Right kidney (tissue), 1 donor: ENCODE data around the gene SERPINB5.

Source experiments
- DNase-seq: peaks from one replicate; pipeline ENCODE4 v3.0.0-alpha.2; 2016

Gene SERPINB5

DNA sequence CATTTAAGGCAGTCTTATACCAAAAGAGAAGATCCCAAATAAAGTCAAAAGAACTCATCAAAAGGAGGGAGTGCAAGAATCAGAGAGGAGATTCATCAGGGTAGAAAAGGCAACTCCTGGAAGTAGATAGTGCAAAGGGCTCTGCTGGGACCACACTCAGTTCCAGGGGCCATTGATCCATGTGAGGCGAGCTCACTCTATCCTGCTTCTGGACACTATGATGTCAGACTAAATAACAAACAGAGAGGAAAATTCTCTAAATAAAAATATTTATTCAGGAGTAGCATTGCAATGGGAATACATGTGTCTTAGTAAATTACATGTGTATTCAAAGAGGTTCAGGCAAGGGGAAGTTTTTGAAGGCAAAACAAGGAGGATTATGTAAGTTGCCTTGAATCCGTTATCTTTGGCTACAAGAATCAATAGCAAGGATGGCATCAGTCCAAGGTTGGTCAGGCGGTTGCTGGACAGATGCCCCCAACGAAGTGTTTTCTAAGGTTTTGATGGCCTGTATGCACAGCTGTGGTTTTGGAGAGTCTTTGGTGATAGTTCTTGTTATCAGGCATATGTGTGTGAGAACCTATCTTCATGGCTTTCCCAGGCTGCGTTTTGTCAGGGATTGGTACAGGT, 52.2 kb downstream of the SERPINB5 start:
- no peak for DNase-seq

DNA sequence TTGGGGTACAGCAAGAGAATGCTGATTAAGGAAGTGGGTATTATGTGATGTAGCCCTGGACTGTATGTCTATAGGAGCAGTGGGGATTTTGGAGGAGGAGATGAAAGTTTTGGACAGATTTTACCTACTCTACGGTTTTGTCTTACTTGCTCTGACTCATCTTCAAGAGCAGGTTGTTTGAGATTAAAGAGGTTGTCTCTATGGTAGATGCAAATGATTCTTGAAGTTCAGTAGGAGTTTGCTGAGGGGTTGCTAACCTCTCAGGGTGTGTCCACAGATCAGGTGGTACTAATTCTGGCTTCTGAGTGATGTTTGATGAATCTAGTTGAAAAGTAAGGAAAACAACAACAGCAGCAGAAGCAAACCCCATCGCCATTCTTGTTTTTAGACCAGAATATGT, 55.7 kb downstream of the SERPINB5 start:
- no peak for DNase-seq

DNA sequence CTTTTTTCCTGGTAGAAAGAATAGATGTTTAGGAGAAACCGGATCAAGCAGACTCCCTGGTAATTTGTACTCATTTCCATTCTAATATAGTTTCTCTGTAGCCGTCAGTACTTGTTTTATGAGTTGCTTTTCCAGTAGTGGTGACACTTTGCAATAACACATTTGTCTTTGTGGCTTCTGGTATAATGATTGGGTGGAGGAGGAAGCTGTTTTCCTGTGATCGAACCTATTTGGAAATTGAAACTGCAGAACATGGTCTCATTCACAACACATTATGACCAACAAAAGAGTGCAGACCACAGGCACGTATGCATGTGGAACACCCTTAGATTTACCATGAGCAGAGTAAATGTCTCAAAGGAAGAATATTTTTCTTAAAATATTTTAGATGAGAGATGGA, 57.9 kb downstream of the SERPINB5 start:
- DNase-seq = no peak

DNA sequence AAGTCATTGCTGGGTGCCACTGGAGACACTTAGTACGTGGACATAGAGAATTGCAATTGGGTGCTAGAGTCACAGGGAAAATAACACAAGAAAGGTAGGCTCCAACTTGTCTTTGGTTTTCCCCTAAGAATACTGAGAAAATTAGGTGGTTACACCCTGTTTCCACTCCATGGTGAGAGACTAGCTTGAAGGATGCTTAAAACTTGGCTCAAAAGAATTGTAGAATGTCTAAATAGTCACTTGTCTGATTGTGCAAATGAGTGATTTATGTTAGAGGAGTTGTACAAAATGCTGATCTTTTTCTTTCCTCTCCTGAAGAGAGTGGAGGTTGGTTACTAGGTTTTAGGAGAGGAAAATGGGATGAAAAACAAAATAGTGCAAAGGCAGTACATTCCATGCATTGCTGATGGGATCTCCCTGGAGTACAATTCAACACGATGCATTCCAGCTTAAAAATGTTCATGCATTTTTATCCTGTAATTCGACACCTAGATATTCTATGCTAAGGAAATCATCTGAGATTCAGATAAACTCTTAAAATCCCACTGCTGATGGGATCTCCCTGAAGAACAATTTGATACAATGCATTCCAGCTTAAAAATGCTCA, 63.2 kb downstream of the SERPINB5 start:
- no peak for DNase-seq

DNA sequence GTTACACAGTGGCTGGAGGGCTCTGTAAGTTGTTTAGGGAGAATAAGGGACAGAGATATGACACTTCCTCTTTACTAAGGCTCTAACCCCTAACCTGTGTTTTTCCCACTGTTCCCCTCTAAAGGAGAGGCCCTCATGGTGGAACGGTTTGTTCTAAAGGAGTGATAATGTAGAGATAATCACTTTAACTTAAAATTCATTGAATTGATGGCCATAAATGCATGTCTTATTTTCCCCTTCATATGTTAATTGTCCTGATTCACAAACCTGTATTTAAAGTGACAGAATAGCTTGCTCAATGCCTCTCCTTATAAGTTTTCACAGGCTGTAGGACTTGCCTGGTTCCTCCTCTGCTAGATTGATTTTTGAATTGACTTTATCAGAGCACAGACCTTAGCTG, 65.3 kb downstream of the SERPINB5 start, which contains the start of gene SERPINB12:
Gene SERPINB12, plus strand, starts transcription at position 301 of the 400 bp plus-strand sequence. CDS start 13,791 bp downstream, outside the sequence.
- no peak for DNase-seq

DNA sequence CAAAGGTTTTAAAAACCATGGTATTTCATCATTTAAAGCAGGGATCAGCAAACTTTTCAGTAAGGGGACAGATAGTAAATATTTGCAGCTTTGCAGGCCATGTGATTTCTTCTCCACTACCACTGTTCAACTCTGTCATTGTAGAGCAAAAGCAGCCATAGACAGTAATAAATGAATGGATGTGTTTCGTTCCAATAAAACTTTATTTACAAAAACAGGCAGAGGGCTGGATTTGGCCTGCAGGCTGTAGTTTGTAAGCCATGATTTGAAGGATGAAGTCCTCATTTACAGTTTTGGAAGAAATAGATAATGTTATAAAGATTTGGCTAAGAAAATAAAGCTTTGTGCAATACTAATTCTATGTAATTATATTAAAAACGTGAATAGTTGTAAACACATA, 67.3 kb downstream of the SERPINB5 start:
- DNase-seq = no peak

DNA sequence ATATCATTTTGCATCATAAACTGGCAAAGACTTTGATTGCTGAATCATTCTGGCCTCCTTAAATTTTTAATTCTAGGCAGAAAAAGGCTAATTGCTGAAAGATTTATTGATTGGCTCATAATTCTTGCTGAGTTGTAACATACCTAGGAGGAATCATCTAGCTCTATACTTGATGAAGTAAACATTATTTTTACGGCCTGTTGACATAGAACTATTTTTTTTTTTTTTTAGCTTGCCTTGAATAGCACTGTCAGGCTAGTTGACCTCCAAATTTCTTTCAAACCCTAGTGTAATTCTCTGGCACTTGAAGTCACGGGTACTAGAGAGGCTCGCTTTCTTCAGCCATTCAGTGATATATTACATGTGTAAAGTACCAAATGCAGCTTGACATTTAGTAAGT, 68.2 kb downstream of the SERPINB5 start:
- no peak for DNase-seq

DNA sequence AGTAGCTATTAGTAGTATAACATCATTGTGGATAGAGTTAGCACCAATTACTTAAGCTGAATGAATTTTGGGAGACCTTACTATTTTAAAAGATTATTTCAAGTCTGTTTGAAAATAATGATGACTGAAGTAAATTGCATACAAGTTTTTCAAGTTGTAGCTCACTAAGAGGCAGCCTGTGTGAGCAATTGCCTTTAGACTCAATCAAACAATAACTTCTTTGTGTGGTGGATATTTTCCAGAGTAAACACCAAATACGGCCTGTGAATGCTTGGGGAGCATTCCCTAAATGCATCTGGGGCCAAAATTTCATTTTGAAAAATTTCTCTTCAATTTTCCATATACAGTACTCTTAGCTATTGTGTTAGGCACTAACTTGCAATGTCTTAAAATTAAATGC, 73.3 kb downstream of the SERPINB5 start:
- no peak for DNase-seq

DNA sequence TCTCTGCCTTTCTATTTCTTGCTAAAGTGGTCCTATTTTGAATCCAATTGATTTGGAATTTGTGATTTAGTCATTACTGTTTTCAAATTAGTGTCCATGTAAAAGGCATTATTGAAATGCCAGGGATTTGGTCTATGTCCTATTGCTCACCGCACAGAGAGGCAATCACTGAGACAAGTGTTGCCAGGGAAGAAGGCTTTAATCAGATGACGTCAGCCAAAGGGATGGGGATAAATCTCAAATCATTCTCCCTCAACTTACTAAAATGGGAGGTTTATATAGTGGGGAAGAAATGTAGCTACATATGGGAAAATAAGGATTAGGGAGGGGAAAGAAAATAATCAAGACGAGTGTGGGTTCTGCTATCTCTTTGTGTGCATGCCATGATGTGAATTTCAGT, 75.0 kb downstream of the SERPINB5 start:
- no peak for DNase-seq

DNA sequence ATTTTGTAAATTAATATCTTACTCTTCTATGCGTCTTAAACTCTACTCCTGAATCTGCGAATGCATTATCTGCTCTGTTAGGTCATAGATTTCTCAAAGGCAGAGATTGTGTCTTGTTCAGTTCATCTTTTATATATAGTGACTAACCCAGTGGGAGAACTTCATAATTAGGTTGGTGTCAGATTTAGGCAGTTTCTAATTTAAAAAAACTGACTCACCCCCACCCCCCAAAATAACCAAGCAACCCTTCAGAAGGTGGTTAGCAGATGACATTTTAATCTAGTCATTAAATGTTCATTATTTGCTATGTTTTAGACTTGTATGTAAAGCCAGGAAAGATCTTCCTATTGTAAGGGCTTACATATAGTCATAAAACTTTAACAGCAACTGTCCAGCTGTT, 75.8 kb downstream of the SERPINB5 start:
- no peak for DNase-seq

DNA sequence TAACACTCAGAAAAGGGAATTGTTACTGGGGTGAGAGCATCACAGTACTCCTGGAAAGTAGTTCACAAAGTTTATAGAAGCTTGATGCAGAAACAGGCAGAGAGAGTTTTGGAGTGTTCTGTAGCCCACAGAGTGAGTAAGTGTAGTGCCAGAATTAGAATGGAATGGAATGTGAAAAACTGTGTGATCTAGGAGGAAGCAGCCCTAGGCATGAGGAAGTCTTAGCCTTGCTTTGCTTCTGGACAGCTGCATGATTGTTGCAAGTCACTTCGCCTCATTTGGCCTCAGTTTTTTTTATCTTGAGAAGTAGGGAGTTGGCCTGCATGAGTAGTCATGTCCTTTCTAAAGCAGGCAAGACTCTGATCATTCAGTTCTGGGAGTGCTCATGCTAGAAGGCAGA, 76.3 kb downstream of the SERPINB5 start:
- DNase-seq = no peak
